Measurements from ENCODE around the gene RPGRIP1L. TPM values are rescaled to one million over a fixed set of nuclear protein-coding genes. Genes with fewer than 3 reads are reported as not detected.

RPGRIP1L gene
- total RNA-seq, 5 donors from 2014 or later (not counting 1 experiment from before 2014, with no cell fraction given) = 3.7 to 5.6 (median 3.8) TPM

DNA sequence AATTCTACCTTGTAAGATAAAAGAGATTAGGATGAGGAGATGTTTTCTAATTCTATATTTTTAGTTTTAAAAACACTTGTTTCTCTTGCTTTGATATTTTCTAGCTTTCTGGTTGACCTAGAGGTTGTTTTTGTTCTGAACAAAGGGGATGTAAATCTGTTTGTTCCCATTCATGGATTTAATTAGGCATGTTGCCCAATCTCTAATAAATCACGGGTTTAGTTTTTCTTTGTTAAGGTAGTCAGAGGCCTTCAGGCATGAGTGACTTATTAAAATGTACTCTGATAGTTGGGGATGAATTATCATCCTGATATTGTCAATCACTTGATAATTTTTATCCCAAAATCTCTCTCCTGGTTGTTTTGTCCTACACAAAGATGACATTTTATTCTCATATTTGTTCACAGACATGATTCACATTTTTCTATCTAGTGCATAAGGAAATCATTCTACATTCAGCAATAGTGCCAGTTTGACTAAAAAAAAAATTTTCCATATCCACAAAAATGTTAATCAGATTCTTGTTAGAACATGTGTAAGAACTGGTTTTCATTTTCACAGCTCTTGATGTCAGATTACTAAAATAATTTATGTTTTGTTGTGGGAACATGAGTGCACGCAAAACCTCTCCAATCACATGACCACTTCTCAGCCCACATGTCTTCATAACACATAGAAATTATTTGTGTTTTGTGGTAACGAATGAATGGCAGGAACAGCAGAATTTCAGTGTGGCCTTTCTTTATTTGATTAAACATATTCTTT is 105.0 kb downstream of the RPGRIP1L start:
- Mint-ChIP-seq H3K36me3 (peaks cover 29% of the 10 kb centered on the region), H3K9me3 (peaks cover 4 to 17% (median 16%) of the 10 kb centered on the region in 3 donors), H3K4me1 (no peaks in the 10 kb centered on the region), H3K27me3 (no peaks in the 10 kb centered on the region), H3K4me3 (no peak overlapping the region), H3K27ac (no peak overlapping the region)
- POLR2A ChIA-PET = interaction anchor here in 1 of 2 donors (0.6 kb wide), 1 partner anchor 427 kb away, joined by 3 read pairs; no protein-coding TSS in a partner anchor
- H3K27ac ChIP-seq (ENCODE audit: low read length) = no peak overlapping the region
- no peaks in the 10 kb centered on the region for H3K27me3 ChIP-seq (replicated peaks in 1 of 2; ENCODE audit: control insufficient read depth in 2 of 2, extremely low read depth in 1 of 2, insufficient read depth in 2 of 2, low read length in 1 of 2)
- no peaks in the 10 kb centered on the region for H3K4me1 ChIP-seq (ENCODE audit: control insufficient read depth in 1 of 2, extremely low read depth in 1 of 2, insufficient read depth in 2 of 2, low read length in 2 of 2)
- no CpG with 5 or more reads among the region's 3 CpGs for WGBS (ENCODE audit: insufficient coverage)
- H3K36me3 ChIP-seq (ENCODE audit: control insufficient read depth in 2 of 2, extremely low read depth in 1 of 2, insufficient read depth in 1 of 2, low read length in 1 of 2) = no peaks in the 10 kb centered on the region
- DNase-seq = no peak
- no peak for ATAC-seq (replicated peaks in 1 of 4)
- H3K9me3 ChIP-seq = no peaks in the 10 kb centered on the region
- no peak overlapping the region for H3K4me3 ChIP-seq (ENCODE audit: control insufficient read depth in 1 of 2, extremely low read depth in 1 of 2, low read length in 1 of 2)
- CTCF ChIA-PET = no interaction called here

DNA sequence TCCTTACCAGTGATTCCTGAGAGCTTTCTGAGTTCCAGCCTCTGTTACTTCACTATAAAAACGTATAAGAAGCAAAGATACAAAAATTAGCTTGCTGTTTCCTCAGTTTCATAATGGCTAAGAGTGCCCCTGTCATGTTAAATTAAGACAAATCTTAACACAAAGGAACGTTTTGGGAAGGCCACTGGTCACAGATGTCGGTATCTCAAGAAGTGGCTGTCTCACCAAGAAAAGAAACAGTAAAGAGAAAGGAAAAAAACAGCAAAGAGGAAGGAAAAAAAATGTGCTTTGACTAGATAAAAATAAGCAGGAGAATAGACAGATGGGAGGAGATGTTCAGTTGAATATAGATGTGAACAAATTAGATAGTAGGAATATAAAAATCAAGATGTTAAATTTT is 105.9 kb downstream of the RPGRIP1L start:
- peaks cover 22% of the 10 kb centered on the region for H3K36me3 Mint-ChIP-seq
- Histone ChIP-seq H3K27me3 (replicated peaks in 1 of 2; ENCODE audit: control insufficient read depth in 2 of 2, extremely low read depth in 1 of 2, insufficient read depth in 2 of 2, low read length in 1 of 2) (no peaks in the 10 kb centered on the region), H3K9me3 (no peaks in the 10 kb centered on the region), H3K27ac (ENCODE audit: low read length) (no peak overlapping the region), H3K4me1 (ENCODE audit: control insufficient read depth in 1 of 2, extremely low read depth in 1 of 2, insufficient read depth in 2 of 2, low read length in 2 of 2) (no peaks in the 10 kb centered on the region), H3K36me3 (ENCODE audit: control insufficient read depth in 2 of 2, extremely low read depth in 1 of 2, insufficient read depth in 1 of 2, low read length in 1 of 2) (no peaks in the 10 kb centered on the region), H3K4me3 (ENCODE audit: control insufficient read depth in 1 of 2, extremely low read depth in 1 of 2, low read length in 1 of 2) (no peak overlapping the region)
- ChIA-PET POLR2A (no interaction called here), CTCF (no interaction called here)
- no peak overlapping the region for H3K27ac Mint-ChIP-seq
- WGBS (ENCODE audit: insufficient coverage) = 60% methylated on average over 2 of the region's 3 CpGs
- H3K4me1 Mint-ChIP-seq = no peaks in the 10 kb centered on the region
- no peaks in the 10 kb centered on the region for H3K27me3 Mint-ChIP-seq
- ATAC-seq (replicated peaks in 1 of 4) = no peak
- no peak overlapping the region for H3K4me3 Mint-ChIP-seq
- H3K9me3 Mint-ChIP-seq = peaks cover 4 to 17% (median 16%) of the 10 kb centered on the region in 3 donors
- no peak for DNase-seq

DNA sequence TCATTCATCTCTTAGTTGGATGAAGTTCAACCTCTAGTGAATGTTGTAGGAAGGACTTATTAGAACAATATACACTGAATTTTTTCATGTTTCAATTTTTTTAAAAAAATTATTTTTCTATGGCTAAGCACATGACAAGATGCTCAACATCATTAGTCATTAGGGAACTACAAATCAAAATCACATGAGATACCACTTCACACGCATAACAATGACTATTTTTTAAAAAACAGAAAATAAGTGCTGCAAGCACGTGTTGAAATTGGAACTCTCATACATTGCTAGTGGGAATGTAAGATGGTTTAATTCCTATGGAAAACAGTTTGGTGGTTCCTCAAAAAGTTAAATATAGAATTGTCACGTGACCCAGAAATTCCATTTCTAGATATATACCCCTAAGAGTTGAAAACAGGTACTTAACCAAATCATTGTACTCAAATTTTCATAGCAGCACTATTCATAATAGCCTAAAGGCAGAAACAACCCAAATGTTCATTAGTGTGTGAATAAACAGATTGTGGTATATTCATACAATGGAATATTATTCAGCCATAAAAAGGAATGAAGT is 115.5 kb downstream of the RPGRIP1L start:
- H3K27me3 Mint-ChIP-seq = peaks cover 0 to 3% of the 10 kb centered on the region in 2 donors
- no peaks in the 10 kb centered on the region for H3K4me1 Mint-ChIP-seq
- Histone ChIP-seq H3K36me3 (ENCODE audit: control insufficient read depth in 2 of 2, extremely low read depth in 1 of 2, insufficient read depth in 1 of 2, low read length in 1 of 2) (no peaks in the 10 kb centered on the region), H3K4me3 (ENCODE audit: control insufficient read depth in 1 of 2, extremely low read depth in 1 of 2, low read length in 1 of 2) (no peak overlapping the region), H3K9me3 (no peaks in the 10 kb centered on the region), H3K27ac (ENCODE audit: low read length) (no peak overlapping the region), H3K4me1 (ENCODE audit: control insufficient read depth in 1 of 2, extremely low read depth in 1 of 2, insufficient read depth in 2 of 2, low read length in 2 of 2) (no peaks in the 10 kb centered on the region), H3K27me3 (replicated peaks in 1 of 2; ENCODE audit: control insufficient read depth in 2 of 2, extremely low read depth in 1 of 2, insufficient read depth in 2 of 2, low read length in 1 of 2) (no peaks in the 10 kb centered on the region)
- ATAC-seq (replicated peaks in 1 of 4) (no peak), DNase-seq (no peak)
- H3K9me3 Mint-ChIP-seq = peaks cover 5 to 15% (median 7%) of the 10 kb centered on the region in 3 donors
- POLR2A ChIA-PET = no interaction called here
- H3K27ac Mint-ChIP-seq = no peak overlapping the region
- CTCF ChIA-PET = no interaction called here
- WGBS (ENCODE audit: insufficient coverage) = no CpG with 5 or more reads among the region's 3 CpGs
- no peaks in the 10 kb centered on the region for H3K36me3 Mint-ChIP-seq
- no peak overlapping the region for H3K4me3 Mint-ChIP-seq

DNA sequence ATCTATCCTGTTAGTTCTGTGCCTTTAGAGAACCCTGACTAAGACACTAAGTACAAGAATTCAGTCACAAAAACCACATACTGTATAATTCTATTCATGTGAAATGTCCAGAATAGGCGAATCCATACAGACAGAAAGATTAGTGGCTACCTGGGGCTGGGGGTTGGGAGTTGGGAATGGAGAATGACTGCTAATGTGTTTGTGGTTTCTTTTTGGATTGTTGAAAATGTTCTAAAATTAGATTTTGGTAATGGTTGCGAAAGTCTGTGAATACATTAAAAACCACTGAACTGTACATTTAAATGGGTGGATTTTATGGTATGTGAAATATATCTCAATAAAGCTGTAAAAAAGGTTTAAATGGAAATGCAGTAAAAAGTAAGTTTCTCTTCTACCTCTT is 120.3 kb downstream of the RPGRIP1L start:
- no peak overlapping the region for H3K4me3 ChIP-seq (ENCODE audit: control insufficient read depth in 1 of 2, extremely low read depth in 1 of 2, low read length in 1 of 2)
- no peaks in the 10 kb centered on the region for H3K36me3 Mint-ChIP-seq
- H3K27me3 Mint-ChIP-seq = peaks cover 0 to under 1% of the 10 kb centered on the region in 2 donors
- no peaks in the 10 kb centered on the region for H3K36me3 ChIP-seq (ENCODE audit: control insufficient read depth in 2 of 2, extremely low read depth in 1 of 2, insufficient read depth in 1 of 2, low read length in 1 of 2)
- no peak overlapping the region for H3K4me3 Mint-ChIP-seq
- no peaks in the 10 kb centered on the region for H3K9me3 ChIP-seq
- no CpG with 5 or more reads among the region's 2 CpGs for WGBS (ENCODE audit: insufficient coverage)
- H3K9me3 Mint-ChIP-seq = peaks cover 0 to under 1% (median 0%) of the 10 kb centered on the region in 3 donors
- no peaks in the 10 kb centered on the region for H3K4me1 Mint-ChIP-seq
- no peak overlapping the region for H3K27ac ChIP-seq (ENCODE audit: low read length)
- no peak for DNase-seq
- CTCF ChIA-PET = no interaction called here
- H3K27me3 ChIP-seq (replicated peaks in 1 of 2; ENCODE audit: control insufficient read depth in 2 of 2, extremely low read depth in 1 of 2, insufficient read depth in 2 of 2, low read length in 1 of 2) = no peaks in the 10 kb centered on the region
- no peaks in the 10 kb centered on the region for H3K4me1 ChIP-seq (ENCODE audit: control insufficient read depth in 1 of 2, extremely low read depth in 1 of 2, insufficient read depth in 2 of 2, low read length in 2 of 2)
- H3K27ac Mint-ChIP-seq = no peak overlapping the region
- no peak for ATAC-seq (replicated peaks in 1 of 4)
- POLR2A ChIA-PET = no interaction called here

DNA sequence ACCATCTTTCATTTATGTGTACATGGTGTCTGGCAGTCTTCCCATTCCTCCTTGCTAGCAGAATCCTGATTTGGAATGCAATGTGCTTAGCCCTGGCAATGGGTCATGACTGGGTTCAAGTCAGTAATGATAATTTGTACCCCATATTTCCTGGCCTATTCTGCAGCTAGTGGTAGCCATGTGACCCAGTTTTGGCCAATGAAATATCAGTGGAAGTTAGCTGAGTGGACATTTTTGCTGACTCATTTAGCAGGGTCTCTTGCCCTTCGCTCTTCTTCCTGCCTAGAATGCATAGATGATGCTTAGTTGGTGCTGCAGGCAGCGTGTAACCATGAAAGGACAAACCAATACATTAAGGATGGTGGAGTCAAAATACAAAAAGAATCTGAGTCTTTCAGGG is 121.9 kb downstream of the RPGRIP1L start:
- ATAC-seq (replicated peaks in 1 of 4) (no peak), DNase-seq (no peak)
- no peaks in the 10 kb centered on the region for H3K9me3 ChIP-seq
- Mint-ChIP-seq H3K9me3 (no peaks in the 10 kb centered on the region), H3K27me3 (no peaks in the 10 kb centered on the region), H3K4me1 (no peaks in the 10 kb centered on the region), H3K4me3 (no peak overlapping the region), H3K27ac (no peak overlapping the region), H3K36me3 (no peaks in the 10 kb centered on the region)
- H3K27me3 ChIP-seq (replicated peaks in 1 of 2; ENCODE audit: control insufficient read depth in 2 of 2, extremely low read depth in 1 of 2, insufficient read depth in 2 of 2, low read length in 1 of 2) = no peaks in the 10 kb centered on the region
- H3K27ac ChIP-seq (ENCODE audit: low read length) = no peak overlapping the region
- ChIA-PET CTCF (no interaction called here), POLR2A (no interaction called here)
- H3K4me1 ChIP-seq (ENCODE audit: control insufficient read depth in 1 of 2, extremely low read depth in 1 of 2, insufficient read depth in 2 of 2, low read length in 2 of 2) = no peaks in the 10 kb centered on the region
- H3K4me3 ChIP-seq (ENCODE audit: control insufficient read depth in 1 of 2, extremely low read depth in 1 of 2, low read length in 1 of 2) = no peak overlapping the region
- whole genome bisulfite sequencing (ENCODE audit: insufficient coverage) = 80% methylated on average over 1 of the region's 2 CpGs
- H3K36me3 ChIP-seq (ENCODE audit: control insufficient read depth in 2 of 2, extremely low read depth in 1 of 2, insufficient read depth in 1 of 2, low read length in 1 of 2) = no peaks in the 10 kb centered on the region

DNA sequence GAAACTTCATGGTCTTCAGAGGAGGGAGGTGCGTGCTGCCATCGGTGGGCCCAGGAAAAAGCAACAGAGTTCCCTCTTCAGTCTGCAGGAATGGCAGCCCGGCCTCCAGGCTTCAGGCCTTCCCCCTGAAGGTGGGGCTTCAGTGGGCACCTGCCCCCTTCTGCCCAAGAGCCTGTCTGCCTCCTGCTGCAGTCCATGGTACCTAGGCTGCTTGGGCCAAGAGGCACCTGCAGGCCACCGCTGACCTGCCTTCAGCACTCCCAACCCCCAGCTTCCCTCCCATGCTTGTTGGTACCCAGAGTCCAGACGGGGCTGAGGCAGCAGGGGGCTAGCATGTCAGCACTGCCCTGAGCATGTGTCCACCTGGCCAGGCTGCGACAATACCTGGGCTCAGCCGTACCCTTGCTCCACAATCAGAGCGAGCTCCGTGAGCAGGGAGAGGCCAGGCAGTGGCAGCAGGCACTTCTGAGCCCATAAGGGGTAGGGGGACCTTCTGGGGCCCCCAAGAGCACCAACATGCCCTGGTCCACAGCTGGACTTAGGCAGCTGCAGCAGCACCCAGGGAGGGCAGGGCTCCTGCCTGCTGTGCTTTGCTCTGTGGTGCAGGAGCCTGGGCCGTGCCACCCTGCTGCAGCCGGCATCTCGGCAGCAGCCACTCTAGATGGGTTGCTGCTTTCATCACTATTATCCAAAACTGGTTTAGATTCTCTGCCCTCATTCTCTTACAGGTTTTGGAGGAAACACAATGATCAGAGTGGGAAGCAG is 123.4 kb downstream of the RPGRIP1L start:
- Mint-ChIP-seq H3K9me3 (no peaks in the 10 kb centered on the region), H3K36me3 (no peaks in the 10 kb centered on the region), H3K27ac (no peak overlapping the region), H3K4me1 (no peaks in the 10 kb centered on the region), H3K4me3 (no peak overlapping the region), H3K27me3 (no peaks in the 10 kb centered on the region)
- Histone ChIP-seq H3K36me3 (ENCODE audit: control insufficient read depth in 2 of 2, extremely low read depth in 1 of 2, insufficient read depth in 1 of 2, low read length in 1 of 2) (no peaks in the 10 kb centered on the region), H3K27me3 (replicated peaks in 1 of 2; ENCODE audit: control insufficient read depth in 2 of 2, extremely low read depth in 1 of 2, insufficient read depth in 2 of 2, low read length in 1 of 2) (no peaks in the 10 kb centered on the region), H3K4me3 (ENCODE audit: control insufficient read depth in 1 of 2, extremely low read depth in 1 of 2, low read length in 1 of 2) (no peak overlapping the region), H3K4me1 (ENCODE audit: control insufficient read depth in 1 of 2, extremely low read depth in 1 of 2, insufficient read depth in 2 of 2, low read length in 2 of 2) (no peaks in the 10 kb centered on the region), H3K9me3 (no peaks in the 10 kb centered on the region), H3K27ac (ENCODE audit: low read length) (no peak overlapping the region)
- no peak for ATAC-seq (replicated peaks in 1 of 4)
- ChIA-PET CTCF (no interaction called here), POLR2A (no interaction called here)
- DNase-seq = no peak
- 93% methylated on average over 12 of the region's 12 CpGs for WGBS (ENCODE audit: insufficient coverage)
